HG02943 (cell line): ENCODE measurements around the gene MED16.

ENCODE experiments used
- ATAC-seq: cut with Tn5 transposase; IDR thresholded peaks from one replicate; pipeline ENCODE4 v1.9.1; 2021; ENCODE audit warnings: mild to moderate bottlenecking, low read depth, moderate library complexity; ENCODE audit not compliant: unreplicated experiment

Gene MED16

DNA sequence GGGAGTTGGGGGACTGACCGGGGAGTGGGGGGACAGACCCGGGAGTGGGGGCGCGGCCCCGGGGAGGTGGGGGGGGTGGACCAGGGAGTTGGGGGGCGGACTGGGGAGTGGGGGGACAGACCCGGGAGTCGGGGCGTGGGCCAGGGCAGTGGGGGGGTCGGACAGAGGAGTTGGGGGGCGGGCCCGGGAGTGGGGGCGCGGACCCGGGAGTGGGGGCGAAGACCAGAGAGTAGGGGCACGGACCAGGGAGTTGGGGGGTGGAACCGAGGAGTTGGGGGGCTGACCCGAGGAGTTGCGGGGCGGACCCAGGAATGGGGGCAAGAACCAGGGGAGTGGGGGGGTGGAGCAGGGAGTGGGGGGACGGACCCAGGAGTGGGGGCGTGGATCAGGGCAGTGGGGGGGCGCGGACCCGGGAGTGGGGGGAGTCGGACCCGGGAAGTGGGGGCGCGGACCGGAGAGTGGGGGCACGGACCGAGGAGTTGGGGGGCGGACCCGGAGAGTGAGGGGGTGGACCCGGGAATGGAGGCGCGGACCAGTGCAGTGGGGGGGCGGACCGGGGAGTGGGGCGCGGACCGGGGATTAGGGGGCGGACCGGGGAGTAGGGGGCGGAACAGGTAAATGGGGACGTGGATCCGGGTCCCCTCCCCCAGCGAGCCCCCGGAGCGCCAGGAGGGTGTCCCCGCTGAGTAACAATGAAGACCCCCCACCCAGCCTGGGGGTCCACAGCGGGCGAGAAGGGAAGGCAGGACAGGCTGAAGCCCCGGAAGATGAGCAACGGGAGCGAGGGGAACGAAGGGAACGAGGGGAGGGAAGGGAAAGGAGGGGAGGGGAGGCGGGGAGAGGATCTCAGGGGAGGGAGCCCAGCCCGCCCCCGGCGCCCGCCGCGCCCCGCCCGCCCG is 19.4 kb upstream of the MED16 start:
- no peak for ATAC-seq

DNA sequence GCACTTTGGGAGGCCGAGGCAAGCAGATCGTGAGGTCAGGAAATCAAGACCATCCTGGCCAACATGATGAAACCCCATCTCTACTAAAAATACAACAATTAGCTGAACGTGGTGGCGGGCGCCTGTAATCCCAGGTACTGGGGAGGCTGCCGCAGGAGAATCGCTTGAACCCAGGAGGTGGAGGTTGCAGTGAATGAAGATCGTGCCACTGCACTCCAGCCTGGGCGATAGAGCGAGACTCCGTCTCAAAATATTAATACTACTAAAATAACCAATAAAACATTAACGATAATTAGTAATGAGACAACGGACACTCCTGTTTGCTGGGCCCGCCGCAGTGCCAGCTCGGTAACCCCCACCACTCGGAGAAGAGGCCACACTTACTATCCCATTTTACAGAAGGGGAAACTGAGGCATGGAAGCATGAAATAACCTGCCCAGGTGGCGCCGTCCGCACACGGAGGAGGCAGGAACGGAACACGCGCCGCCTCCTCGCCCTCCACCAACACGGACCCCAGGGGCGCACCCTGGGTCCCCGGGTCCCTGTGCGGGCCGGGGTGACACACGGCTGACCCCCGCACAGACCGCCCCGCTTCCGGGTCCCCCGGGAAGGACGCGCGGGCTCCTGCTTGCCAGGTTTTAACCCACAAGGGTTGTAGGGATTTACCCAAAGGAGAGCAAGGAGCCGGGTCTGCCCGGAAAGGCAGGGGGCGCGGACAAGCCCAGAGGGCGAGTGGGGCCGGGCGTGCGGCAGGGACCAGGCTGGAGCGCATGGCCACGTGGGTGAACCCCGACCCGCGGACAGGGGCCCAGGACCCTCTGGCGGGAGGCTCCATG is 18.4 kb upstream of the MED16 start:
- no peak for ATAC-seq

DNA sequence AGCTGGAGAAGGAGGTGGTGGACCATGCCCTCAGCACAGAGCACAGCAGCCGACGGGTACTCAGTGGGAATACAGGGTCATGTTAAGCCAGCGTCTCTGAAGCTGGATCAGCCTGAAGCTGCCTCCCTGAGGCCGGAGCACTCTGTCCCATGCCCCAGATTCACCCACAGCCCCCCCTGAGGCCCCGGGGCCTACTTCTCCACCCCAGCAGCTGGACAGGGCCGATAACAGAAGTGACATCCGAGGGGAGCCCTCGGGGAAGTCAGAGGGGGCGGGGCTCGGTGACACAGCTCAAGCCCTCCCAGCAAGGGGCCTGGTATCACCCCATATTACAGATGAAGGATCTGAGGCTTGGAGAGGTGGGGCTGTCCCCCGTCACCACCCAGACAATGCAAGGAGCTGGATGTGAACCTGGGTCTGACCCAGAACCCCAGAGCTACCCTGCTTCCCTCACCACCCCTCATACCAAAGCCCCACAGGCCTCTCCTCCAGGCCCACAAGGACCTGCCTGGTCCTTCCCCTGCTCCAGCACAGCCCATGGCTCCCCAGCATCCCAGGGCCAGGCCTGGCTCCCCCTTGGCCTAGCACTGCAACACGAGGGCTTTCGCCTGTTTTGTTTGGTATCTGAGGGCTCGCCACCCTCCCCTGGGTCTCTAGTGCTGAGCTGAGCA is 14.3 kb upstream of the MED16 start:
- ATAC-seq = no peak

DNA sequence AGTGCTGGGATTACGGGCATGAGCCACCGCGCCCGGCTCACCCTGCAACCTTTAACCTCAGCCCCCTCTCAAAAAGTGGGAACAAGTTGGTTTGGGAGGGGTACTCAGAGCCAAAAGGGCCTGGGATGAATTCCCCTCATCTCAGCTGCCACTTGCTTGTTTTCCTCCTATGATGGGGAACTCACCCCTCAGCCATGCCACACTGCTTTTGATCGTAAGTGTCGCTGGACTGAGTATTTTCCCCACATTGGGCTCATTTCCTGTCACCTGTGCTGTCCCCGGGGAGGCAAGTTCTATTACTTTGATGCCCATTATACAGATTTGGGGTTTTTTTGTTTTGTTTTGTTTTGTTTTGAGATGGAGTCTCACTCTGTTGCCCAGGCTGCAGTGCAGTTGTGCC is 13.5 kb upstream of the MED16 start:
- ATAC-seq = no peak

DNA sequence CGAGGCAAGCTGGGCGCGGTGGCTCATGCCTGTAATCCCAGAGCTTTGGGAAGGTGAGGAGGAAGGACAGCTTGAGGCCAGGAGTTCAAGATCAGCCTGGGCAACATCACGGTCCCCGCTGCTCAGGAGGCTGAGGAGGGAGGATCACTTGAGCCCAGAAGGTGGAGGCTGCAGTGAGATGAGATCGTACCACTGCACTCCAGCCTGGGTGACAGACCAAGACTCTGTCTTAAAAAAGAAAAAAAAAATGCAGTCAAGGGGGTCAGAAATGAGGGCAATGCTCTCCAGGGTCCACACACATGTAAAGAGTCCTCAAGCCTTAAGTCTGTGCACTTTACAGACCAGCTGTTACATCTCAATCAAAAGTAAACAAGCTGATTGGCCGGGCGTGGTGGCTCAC is 11.6 kb upstream of the MED16 start:
- ATAC-seq = no peak

DNA sequence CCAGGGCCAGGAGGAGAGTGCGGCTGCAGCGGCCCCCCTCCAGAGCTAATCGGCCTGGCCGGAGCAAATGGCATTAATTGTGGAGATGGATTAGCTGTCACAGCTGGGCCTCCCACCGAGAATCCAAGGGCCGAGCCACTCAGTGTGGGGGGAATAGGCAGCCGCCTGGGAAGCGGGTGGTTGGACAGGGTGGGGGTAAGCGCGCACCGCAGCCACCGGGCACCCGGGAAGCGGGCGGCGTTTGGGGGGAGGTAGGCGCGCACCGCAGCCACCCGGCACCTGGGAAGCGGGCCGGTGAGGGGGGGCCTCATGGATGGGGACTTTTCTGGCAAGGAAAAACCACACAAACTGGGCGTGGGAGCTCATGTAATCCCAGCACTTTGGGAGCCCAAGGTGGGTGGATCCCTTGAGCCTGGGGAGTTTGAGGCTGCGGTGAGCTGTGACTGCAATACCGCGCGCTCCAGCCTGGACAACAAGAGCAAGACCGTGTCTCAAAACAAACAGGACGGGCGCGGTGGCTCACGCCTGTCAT is 10.3 kb upstream of the MED16 start:
- ATAC-seq = no peak

DNA sequence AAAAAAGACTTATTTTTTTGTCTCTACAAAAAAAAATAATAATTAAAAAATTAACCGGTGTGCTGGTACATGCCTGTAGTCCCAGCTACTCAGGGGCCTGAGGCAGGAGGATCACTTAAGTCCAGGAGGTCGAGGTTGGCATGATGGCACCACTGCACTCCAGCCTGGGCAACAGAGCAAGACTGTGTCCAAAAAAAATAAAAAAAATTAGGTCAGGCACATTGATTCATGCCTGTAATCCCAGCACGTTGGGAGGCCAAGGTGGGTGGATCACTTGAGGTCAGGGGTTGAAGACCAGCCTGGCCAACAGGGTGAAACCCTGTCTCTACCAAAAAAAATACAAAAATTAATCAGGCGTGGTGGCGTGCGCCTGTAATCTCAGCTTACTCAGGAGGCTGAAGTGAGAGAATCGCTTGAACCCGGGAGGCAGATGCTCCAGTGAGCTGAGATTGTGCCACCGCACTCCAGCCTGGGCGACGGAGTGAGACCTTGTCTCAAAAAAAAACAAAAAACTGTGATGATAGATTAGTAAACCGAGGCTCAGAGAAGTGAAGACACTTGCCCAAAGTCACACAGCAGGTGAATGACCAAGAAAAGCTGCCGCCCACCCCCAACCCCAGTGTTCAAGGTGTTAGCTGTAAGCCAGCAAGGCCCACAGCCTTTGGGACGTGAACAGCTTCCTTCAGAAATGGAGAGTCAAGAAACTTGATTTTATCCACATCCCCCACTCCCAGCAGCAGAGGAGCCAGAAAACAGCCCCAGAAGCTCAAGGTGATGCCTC is 9.6 kb upstream of the MED16 start:
- no peak for ATAC-seq

DNA sequence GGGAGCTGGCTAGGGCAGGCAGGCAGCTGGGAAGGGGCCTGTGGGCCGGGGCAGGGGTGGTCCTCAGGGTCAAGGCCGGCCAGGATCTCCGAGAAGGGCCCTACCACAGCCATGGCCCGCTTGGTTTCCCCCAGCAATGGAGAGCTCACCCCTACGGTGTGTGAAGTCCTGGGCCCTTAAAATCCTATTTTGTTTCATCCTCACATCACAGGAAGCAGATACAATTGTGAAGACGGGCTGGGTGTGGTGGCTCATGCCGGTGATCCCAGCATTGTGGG is 9.0 kb upstream of the MED16 start:
- ATAC-seq = no peak

DNA sequence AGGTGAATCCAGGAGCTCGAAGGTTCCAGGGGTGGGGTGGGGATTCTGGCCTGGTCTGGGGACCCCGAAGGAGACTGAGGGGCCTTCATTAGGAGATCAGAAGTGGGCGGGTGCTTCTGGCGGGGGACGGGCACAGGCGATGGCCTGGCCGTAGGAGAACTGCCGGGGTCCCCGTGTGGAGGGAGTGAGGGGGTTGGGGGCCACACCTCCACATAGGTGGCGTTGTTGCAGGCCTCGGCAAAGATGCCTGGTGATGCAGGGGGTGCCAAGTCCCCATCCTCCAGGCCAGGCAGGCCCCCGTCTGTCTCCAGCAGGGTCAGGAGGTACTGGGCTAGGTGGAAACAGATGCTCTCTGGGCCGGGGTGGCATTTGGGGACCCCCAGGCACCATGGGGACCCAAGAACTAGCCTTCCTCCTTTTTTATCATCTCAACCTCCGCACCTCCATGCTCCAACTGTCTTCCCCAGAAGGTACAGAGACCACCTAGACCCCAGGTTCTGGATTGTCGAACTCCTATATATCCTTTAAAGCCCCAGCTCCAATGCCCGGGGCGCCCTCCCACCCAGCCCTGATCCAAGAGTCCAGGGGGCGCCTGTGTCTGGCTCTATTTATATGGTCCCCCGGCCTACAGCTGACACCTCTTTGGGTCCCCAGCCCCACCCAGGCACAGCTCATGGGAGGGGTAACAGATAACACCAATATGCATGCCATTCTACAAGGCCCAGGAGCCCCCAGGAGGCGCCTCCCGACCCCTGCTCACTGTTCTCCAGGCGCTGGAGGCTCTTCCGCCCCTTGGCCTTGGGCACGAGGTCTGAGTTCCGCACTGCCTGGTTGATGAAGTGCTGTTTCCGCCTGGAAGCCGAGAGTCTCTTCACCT is 8.5 kb upstream of the MED16 start:
- no peak for ATAC-seq

DNA sequence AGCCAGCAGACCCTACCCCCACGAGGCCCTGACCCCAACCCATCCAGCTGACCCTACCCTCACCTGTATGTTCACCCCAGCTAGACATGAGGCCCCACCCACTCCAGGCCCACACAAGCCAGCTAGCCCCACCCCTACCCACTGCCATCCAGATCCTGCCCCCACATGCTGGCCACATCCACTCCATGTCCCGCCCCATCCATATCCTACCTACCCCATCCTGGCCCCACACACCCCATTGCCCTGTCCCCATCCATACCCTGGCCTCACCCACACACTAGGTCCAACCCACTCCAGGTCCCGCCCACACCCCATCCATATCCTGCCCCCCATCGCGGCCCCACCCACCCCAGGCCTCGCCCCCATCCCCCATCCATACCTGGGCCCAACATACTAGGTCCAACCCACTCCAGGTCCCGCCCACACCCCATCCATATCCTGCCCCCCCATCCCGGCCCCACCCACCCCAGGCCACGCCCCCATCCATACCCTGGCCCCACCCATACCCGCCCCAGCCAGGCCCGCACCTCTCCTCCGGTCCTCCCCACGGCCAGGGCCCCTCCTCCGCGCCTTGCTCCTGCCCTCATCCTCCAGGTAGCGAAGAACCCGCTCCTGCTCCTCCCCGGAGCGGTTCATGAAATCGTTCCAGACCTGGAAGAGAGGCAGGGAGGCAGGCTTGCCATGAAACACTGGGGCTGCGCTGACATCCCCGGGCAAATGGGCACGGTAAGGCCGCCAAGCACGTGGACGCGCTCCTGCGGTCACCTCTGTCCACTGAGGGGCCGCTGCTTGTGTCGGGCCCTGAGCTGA is 7.5 kb upstream of the MED16 start:
- ATAC-seq = no peak

DNA sequence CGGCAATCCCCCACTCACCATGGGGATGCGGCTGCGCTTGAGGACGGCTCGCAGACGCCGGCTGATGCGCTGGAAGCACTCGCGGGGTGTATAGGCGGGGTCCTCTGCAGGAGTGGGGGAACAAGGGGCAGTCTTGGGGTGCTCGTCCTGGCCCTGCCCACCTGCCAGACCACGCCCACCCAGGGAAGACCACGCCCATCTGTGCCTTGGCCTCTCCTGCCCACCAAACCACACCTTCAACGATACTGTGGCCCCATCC is 7.0 kb upstream of the MED16 start:
- ATAC-seq = no peak

DNA sequence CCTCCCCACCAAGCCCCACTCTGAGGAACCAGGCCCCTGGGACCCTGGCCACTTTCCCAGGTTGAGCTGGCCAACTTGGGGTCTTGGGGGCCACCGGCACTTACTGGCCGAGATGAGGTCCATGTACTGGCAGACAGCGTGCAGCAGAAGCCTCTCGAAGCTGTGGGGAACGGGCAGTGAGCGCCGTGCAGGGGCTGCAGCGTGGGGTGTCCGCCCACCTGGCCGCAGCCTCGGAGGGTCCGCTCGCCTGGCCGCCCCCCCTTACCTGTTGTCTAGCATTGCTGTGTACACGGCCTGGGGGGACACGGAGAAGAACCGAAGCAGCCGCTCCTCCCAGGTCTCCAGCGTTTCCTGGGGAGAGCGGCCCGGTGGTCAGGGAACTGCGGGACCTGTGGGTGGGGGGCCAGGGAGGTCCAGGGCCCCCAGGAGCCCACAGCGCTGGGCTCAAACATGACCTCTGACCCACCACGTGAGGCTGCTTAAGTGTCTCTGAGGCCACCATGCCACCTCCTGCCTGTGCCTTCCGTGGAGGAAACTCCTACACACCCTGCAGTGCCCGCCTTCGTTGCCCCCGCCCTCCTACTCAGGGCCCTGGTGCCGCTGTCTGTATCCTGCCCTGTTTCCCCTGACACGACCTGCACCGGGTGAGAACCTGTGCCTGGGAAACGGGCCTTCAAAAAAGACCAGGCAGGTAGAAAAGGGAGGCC is 6.5 kb upstream of the MED16 start:
- no peak for ATAC-seq

DNA sequence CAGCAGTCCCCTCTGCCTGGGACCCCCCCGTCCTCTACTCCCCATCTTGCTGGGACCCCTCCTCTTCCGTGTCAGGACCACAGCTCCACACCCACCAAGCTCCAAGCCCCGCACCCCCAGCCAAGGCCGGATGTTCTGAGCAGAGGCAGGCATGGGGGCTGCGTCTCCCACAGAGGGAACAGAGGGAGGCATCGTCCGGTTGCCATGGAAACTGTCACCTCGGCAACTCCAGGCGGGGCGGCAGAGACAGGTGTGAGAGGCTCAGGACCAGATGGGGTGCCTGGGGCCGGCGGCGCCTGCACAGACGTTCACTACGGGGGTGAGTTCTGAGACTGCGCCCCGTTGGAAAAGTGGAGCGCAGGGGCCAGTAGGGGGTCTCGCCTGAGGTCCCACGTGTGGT is 5.7 kb upstream of the MED16 start:
- ATAC-seq = no peak

DNA sequence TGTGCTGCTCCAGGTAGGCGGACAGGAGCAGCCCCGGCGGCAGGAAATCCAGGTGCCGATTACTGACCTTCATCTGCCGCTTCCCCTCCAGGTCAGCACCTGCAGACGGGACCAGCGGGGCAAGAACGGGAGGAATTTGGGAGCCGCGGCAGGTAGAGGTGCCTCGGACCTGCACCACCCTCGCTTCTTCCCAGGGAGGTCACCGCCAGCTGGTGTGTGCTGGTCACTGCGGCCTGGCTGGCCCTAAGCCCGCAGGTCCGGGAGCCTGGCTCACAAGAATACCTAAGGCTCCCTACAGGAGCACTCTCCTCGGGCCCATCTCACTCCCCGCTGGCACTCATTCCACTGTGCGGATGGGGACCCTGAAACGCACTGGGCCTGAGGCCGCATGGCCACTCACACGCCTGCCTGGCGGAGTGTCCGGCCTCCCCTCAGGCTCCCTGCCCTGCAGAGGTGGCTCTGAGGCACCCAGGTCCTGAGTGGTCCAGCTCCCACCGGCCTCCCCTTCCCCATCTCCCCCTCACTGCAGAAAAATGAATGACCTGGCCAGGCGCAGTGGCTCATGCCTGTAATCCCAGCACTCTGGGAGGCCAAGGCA is 4.6 kb upstream of the MED16 start:
- ATAC-seq = no peak

DNA sequence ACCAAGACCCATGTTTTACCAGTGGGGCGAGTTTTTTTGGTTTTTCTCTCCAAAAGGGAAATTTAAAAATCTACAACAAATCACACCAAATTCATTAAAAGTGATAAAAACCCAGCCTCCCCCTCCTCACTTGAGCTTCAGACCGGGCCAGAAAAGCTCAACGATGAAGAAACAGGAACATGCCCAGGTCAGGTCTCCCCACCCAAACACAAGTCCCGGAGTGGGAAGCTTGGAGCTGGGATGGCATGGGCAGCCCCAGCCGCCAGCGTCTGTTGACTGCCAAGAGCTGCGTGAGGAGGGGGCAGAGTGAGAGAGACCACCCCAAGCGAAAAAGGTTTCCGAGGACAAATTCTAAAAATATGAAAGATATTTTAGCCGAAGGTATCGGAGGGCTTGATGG is 4.0 kb upstream of the MED16 start:
- ATAC-seq = no peak

DNA sequence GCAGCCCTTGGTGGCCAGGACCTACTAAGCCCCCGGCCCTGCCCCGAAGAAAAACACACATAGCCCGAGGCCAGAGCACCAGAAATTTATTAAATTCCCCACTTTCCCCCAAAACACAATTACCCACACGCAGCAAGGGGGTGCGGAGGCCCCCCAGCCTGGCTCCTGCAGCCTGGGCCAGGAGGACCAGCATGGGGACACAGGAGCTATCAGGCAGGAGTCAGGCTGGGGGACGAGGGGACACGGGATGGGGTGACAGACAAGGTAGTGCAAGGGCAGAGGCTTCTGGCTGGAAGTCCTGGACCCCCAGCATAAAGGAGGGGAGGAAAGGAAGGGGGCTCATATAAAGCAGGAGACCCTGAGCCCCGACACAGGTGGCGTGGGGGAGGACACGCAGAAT is 3.4 kb upstream of the MED16 start:
- no peak for ATAC-seq

DNA sequence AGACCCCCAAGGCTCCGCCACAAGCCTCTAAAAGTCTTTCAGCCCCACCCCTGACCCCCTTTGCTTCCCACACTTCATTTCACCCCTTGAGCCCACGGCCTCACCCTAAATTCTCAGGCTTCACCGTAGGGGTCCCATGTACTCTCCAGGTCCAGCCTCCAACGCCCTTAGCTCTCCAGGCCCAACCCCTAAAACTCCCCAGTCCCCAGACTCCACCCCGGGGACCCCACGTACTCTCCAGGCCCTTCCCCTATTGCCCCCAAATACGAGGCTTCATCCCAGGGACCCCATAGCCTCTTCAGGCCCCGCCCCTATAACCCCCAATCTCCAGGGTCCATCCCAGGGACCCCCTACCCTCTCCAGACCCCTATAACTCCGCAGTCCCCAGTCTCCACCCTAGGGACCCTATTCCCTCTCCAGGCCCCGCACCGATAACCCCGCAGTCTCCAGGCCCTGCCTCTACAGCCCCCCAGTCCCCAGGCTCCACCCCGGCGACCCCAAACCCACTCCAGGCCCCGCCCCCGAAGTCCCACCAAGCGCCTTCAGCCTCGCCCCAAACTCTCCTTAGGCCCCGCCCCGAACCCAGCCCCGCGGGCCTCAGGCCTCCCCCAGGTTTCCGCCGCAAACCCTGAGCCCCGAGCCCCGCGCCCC is 619 bp downstream of the MED16 start:
- ATAC-seq = no peak
